ENCODE results near the gene KRTAP4-7.
"Not testable (repeated sequence)": the region's sequence is repeated elsewhere in the genome, so short reads cannot be mapped to it uniquely, and the experiment has no call there.

Gene KRTAP4-7

DNA sequence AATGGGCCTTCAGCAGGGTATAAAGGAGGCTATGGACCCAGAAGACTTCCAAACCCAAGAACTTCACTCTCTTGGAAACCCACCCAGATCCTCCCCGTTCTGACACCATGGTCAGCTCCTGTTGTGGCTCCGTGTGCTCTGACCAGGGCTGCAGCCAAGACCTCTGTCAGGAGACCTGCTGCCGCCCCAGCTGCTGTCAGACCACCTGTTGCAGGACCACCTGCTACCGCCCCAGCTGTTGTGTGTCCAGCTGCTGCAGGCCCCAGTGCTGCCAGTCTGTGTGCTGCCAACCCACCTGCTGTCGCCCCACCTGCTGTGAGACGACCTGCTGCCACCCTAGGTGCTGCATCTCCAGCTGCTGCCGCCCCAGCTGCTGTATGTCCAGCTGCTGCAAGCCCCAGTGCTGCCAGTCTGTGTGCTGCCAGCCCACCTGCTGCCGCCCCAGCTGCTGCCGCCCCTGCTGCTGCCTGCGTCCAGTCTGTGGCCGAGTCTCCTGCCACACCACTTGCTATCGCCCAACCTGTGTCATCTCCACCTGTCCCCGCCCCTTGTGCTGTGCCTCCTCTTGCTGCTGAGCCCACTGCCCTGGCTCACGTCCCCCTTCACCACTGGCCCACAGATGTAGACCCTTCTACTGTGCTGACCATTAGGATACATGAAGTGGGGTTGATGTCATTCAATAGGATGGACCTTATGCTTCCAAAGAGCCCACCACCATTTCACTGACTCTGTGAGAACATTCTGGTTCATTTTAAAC is at the start of gene KRTAP4-7:
KRTAP4-7 (plus strand) TSS at position 51 of the 757 bp plus-strand sequence; CDS start at position 108, 57 bp downstream.
- not testable (repeated sequence) for DNase-seq

- DNase-seq = not testable (repeated sequence)
These were observed 49.5 kb upstream of the KRTAP4-7 start, which contains the start of gene KRTAP1-3 for GRCh38 chr17:41034346-41034935. Gene KRTAP1-3 (minus strand): TSS chr17:41034874. CDS start chr17:41034821, 53 bp downstream.

DNA sequence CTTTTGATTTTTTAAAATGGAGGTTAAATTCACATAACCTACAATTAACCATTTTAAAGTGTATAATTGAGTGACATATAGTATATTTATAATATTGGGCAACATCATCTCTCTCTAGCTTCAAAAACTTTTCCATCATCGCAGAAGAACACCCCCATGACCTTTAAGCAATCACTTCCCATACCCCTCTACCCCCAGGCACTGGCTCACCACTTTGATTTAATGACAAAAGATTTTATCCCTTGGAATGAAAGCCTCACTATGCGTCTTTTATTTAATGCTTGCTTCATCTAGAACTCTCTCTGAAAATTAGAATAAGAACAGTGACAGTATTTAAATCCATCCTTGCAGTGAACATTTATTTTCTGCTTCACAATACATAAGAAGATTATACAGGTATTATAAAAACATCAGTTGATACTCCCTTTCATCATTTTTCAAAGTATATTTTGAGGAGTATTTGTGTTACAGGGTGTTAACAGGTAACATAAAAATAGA is 46.0 kb upstream of the KRTAP4-7 start:
- no peak for DNase-seq

DNA sequence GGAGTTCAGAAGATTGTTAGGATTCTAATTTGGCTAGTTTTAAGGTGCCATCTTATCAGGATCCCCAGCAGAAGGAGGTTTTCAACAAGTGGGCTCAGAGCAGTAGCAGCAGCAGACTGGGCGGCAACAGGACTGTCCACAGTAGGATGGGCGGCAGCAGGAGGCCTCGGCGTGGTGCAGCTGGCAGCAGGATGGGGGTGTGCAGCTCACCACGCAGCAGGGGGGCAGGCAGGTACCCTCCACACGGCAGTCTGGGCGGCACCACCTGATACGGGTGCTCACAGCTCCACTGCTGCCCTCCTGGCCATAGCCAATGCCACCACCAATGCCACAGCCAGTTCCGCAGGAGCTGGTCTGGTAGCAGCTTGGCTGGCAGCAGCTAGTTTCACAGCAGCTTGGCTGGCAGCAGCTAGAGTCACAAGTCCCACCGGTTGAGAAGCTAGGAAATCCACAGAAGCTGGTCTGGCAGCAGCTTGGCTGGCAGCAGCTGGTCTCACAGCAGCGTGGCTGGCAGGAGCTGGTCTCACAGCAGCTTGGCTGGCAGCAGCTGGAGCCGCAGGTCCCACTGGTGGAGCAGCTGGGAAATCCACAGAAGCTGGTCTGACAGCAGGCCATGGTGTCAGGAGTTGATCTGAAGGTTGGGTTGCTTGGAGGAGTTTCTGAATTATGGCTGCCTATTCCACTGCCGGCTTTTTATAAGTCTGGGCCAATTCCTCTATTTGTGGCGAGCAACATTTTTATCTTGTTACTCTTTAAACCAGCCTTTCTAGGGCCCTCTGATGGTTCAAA is 43.0 kb upstream of the KRTAP4-7 start, which contains the start of gene KRTAP1-1:
KRTAP1-1 (minus strand) TSS at position 668 of the 789 bp plus-strand sequence; CDS start at position 615, 53 bp downstream.
- not testable (repeated sequence) for DNase-seq

DNA sequence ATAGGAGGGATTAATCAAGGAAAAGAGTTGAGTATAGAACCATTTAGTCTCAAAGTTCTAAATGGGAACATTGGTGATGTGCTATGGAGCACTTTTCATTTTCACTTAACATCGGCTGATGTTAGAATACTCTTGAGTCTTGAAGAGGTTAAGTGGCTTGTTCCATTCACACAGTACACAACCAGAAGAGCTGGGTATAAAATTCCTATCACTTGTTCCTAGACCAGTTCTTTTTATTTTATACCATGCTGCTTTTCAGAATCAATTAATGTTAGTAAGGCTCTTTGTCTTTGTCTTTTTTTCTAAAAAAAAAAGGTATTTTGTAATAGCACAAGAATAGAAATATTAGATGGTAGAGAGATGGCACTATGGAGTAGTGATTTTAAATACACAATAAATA is 41.0 kb upstream of the KRTAP4-7 start:
- no peak for DNase-seq

GRCh38 chr17:41046735-41047465 is 37.0 kb upstream of the KRTAP4-7 start, which contains the start of gene KRTAP2-1:
Gene KRTAP2-1 (minus strand): TSS chr17:41047316. CDS start chr17:41047267, 49 bp downstream.
- not testable (repeated sequence) for DNase-seq

GRCh38 chr17:41048441-41048840 is 35.5 kb upstream of the KRTAP4-7 start:
- DNase-seq = no peak

- DNase-seq = no peak
These were observed 34.8 kb upstream of the KRTAP4-7 start for GRCh38 chr17:41049110-41049509.

DNA sequence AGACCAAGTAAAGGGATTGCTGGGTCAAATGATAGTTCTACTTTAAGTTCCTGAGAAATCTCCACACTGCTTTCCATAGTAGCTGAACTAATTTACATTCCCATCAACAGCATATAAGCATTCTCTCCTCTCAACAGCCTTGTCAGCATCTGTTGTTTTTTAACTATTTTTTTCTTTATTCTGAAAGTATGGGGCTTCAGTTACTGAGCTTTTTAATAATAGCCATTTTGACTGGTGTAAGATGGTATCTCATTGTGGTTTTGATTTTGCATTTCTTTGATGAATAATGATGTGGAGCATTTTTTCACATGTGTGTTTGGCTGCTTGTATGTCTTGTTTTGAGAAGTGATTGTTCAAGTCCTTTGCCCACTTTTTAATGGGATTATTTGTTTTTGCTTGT is 31.4 kb upstream of the KRTAP4-7 start:
- DNase-seq = no peak

DNA sequence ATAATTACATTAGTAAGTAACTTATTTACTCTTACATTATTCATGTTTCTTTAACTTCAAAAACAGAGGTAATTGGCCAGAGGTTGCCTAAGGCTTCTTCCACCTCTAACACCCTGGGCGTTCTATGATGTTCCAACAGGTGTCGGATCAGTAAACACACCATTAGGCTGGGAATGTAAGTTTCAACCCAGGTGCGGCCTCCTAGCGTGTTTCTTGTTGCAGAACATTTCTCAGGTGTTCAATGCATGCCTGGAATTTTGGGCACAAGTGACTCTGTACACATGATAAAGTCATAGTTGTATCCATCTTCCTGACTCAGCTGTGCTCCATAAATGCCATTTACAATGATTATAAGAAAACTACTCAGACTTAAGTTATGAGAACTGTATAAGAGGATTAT is 29.9 kb upstream of the KRTAP4-7 start:
- no peak for DNase-seq

DNA sequence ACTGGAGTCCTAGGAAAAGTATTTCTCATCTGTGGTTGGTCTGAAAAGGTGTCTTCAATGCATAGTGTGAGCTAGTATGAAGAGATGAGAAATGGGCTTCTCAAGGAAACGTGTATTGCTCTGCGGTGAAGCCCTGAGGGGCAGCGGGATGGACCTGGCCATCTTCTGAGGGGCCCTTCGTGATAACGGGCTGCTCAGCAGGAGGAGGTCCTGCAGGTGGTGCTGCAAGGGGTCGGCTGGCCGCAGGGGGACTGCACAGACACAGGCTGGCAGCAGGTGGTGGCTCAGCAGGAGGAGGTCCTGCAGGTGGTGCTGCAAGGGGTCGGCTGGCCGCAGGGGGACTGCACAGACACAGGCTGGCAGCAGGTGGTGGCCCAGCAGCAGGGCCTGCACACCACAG is 29.4 kb upstream of the KRTAP4-7 start:
- DNase-seq = not testable (repeated sequence)

- DNase-seq = not testable (repeated sequence)
These were observed 28.8 kb upstream of the KRTAP4-7 start, which contains the start of gene KRTAP2-2 for GRCh38 chr17:41055130-41055529. Gene KRTAP2-2 (minus strand): TSS chr17:41055230. CDS start chr17:41055211, 19 bp downstream.

GRCh38 chr17:41057547-41057946 is 26.4 kb upstream of the KRTAP4-7 start:
- no peak for DNase-seq

DNA sequence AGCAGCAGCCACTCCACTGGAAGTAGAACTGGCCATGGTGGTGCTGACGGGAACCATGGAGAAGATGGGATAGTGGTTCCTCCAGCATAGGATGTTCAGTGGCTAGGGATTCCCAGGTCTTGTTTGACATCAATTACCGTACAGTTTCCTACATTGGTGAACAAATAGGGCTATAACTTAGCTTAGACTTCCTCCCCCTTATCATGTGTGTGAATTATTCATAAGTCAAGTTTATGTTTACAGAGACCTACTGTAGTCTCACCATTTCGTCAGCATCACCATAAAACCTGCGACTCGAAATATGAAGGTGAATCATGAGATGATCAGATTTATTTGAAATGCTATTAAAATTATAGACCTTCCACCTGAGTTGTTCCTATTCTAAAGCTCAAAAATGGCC is 25.2 kb upstream of the KRTAP4-7 start:
- DNase-seq = no peak

DNA sequence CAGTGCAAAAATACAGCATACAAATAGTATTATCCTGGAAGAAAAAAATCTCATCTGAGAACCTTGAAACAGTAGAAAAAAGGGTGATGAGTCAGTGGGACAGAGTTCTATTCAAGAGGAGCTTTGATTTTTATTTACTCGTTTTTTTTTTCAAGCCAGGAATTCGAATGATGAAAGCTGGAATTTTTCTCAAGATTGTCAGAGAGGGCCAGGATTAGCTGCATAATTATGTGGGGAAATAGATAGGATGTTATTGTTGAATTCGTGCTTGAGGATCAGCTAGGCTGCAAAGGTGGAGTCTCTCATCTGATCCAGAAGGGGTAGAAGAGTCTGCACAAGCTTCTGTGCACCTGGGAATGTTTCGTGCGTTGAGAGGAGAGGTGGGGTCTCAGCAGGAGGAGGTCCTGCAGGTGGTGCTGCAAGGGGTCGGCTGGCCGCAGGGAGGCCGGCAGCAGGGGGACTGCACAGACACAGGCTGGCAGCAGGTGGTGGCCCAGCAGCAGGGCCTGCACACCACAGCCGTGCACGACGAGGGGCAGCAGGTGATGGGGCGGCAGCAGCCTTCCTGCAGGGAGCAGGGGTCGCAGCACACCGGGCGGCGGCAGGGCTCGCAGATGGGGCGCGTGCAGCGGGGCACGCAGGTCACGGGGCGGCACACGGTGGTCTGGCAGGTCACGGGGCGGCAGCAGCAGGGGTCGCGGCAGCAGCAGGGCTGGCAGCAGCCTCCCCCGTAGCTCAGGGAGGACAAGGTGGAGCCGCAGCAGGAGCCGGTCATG is 24.5 kb upstream of the KRTAP4-7 start:
- not testable (repeated sequence) for DNase-seq

- DNase-seq = no peak
These were observed 23.8 kb upstream of the KRTAP4-7 start, which contains the start of gene KRTAP2-3 for GRCh38 chr17:41060052-41060604. Gene KRTAP2-3 (minus strand): TSS chr17:41060114. CDS start chr17:41060050, 64 bp downstream.

GRCh38 chr17:41061964-41062363 is 22.0 kb upstream of the KRTAP4-7 start:
- no peak for DNase-seq

GRCh38 chr17:41063449-41063848 is 20.5 kb upstream of the KRTAP4-7 start:
- DNase-seq = no peak

DNA sequence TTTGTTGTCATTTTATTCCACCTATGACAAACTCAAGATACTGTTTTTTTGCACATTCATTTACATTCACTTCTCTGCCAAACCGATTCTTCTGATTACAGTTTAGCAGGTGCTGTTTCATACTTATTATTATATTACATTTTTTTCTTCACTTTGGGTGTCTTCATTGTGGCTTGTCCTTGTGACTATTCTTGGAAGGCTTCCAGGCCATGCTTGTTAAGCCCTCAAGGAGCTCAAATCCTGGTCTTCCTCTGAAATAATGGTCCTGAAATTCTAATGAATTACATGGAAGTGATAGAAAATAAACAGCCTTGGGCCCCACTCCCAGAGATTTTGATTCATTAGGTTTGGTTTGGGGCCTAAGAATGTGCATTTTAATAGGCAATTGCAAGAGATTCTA is 19.6 kb upstream of the KRTAP4-7 start:
- no peak for DNase-seq

DNA sequence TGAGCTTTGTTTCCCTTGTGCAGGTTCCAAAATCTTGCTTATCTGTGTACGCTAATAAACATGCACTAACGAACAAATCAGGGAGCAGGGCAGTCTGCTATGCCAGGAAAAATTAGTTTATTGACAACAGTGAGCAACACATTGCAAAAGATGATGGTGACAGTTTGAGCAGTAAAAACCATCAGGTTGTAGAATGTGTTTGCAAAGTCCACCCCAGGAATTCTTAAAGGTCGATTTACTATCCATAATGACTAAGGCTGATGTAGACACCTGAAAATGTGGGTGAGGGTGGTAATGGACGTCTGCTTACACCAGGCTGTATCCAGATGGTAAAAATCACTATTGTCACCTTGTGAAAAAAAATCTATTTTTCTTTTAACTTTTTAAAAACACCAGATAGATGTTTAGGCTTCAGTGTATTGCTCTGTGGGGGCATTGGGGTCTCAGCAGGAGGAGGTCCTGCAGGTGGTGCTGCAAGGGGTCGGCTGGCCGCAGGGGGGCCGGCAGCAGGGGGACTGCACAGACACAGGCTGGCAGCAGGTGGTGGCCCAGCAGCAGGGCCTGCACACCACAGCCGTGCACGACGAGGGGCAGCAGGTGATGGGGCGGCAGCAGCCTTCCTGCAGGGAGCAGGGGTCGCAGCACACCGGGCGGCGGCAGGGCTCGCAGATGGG is 18.8 kb upstream of the KRTAP4-7 start:
- DNase-seq = not testable (repeated sequence)
